Thyroid gland (tissue), 4 donors: ENCODE measurements around the gene MED16. TPM values are rescaled to one million over a fixed set of nuclear protein-coding genes. Genes with fewer than 3 reads are reported as not detected.
A peak's percentile ranks its signal among the peaks of the same experiment; 100 is the strongest.

Source experiments
- DNase-seq, 2 donors: peaks; one replicate each; pipeline ENCODE4 v3.0.0-alpha.2; 2019
- H3K27ac ChIP-seq, 3 donors: fragments of 200-600 bp; sonication (generic); 1 replicate in 2 of 3; 2 replicates in 1 of 3; pipeline ENCODE4 v1.5.1; 2016 to 2019; ENCODE audit warnings: mild to moderate bottlenecking in 1 of 3, moderate library complexity in 1 of 3
- H3K27me3 ChIP-seq: fragments of 200-600 bp; sonication (generic); one replicate; pipeline ENCODE4 v1.5.1; 2019
- H3K36me3 ChIP-seq, 2 donors: fragments of 200-600 bp; sonication (generic); one replicate each; pipeline ENCODE4 v1.5.1; 2016 to 2019
- H3K4me1 ChIP-seq, 2 donors: fragments of 200-600 bp; sonication (generic); one replicate each; pipeline ENCODE4 v1.5.1; 2017 to 2019
- H3K4me3 ChIP-seq, 3 donors: fragments of 200-600 bp; sonication (generic); replicated peaks in 1 of 3; 1 replicate in 2 of 3; 2 replicates in 1 of 3; pipeline ENCODE4 v1.5.1; 2016; ENCODE audit warnings: mild to moderate bottlenecking in 1 of 3
- H3K9me3 ChIP-seq: fragments of 200-600 bp; sonication (generic); one replicate; pipeline ENCODE4 v1.5.1; 2017
- POLR2A ChIP-seq, 2 donors: fragments of 450-650 bp; IDR thresholded peaks; one replicate each; pipeline ENCODE4 v1.6.1; 2017; ENCODE audit warnings: antibody characterized with exemption in 2 of 2, mild to moderate bottlenecking in 2 of 2, moderate library complexity in 1 of 2
- whole genome bisulfite sequencing, 2 donors: methylation state at CpG; one replicate each; pipeline ENCODE4 v1.1.5; 2017; 5-methylcytosine and 5-hydroxymethylcytosine counted together
- intact Hi-C: fragments of 100-400 bp; cut with DNase I; formaldehyde crosslinking; loops from one replicate; pipeline ENCODE4 v1.15.1; 2023
- total RNA-seq, 4 donors: library from RNA; depleted of rRNA; stranded (reverse); fragments of >200 nt; gene quantifications; one replicate each; pipeline ENCODE4 v1.2.3, GENCODE V29; 2016
- TF ChIP-seq, protein P1 (sequence below), 6 experiments: fragments of 200-600 bp in 3 of 6; fragments of 450-650 bp in 3 of 6; sonication (generic) in 3 of 6; IDR thresholded peaks; one replicate each; pipeline ENCODE4 v1.5.1; 2016 to 2019; ENCODE audit warnings: antibody characterized with exemption in 6 of 6, mild to moderate bottlenecking in 2 of 6, inconsistent platforms in 1 of 6, moderate library complexity in 1 of 6

MED16 gene
- total RNA-seq, 4 donors from 2014 or later, result 33.2 to 66.5 (median 54.3) TPM

DNA sequence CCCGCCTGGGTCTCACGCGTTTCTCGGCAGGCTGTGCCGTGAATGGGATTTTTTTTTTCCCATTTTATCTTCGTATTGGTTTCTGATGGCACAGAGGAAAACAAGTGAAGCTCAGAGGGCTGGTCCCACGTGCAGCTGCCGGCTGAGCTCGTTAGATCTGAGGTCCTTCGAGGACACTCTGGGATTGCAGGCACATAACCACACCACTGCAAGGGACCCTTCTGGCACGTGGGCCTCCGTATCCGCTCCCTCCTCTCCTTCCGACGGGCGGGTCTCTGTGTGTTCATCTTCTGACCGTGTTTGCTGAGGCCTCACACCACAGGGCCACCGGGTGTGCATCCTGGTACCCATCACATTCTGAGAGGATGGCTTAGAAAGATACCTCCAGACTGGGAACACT lies 16.9 kb downstream of the MED16 start:
- no peak overlapping the region for H3K4me3 ChIP-seq
- DNase-seq, result no peak
- no peak for TF ChIP-seq POLR2A (IDR thresholded peaks at IDR 0.05)
- TF ChIP-seq, protein P1, sequence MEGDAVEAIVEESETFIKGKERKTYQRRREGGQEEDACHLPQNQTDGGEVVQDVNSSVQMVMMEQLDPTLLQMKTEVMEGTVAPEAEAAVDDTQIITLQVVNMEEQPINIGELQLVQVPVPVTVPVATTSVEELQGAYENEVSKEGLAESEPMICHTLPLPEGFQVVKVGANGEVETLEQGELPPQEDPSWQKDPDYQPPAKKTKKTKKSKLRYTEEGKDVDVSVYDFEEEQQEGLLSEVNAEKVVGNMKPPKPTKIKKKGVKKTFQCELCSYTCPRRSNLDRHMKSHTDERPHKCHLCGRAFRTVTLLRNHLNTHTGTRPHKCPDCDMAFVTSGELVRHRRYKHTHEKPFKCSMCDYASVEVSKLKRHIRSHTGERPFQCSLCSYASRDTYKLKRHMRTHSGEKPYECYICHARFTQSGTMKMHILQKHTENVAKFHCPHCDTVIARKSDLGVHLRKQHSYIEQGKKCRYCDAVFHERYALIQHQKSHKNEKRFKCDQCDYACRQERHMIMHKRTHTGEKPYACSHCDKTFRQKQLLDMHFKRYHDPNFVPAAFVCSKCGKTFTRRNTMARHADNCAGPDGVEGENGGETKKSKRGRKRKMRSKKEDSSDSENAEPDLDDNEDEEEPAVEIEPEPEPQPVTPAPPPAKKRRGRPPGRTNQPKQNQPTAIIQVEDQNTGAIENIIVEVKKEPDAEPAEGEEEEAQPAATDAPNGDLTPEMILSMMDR (IDR thresholded peaks at IDR 0.05), result no peak
- 86 to 90% methylated on average over 17 to 18 of the region's 18 CpGs for WGBS, 2 donors
- no peak overlapping the region for H3K27ac ChIP-seq
- no peaks in the 10 kb centered on the region for H3K27me3 ChIP-seq
- H3K9me3 ChIP-seq, result no peaks in the 10 kb centered on the region
- intact Hi-C loops, result no loop called here
- H3K4me1 ChIP-seq, result no peaks in the 10 kb centered on the region
- peaks cover 29 to 35% of the 10 kb centered on the region in 2 donors for H3K36me3 ChIP-seq

- Histone ChIP-seq H3K9me3 (no peaks in the 10 kb centered on the region), H3K27ac (no peak overlapping the region), H3K27me3 (no peaks in the 10 kb centered on the region), H3K4me1 (no peaks in the 10 kb centered on the region), H3K36me3 (peaks cover 34% of the 10 kb centered on the region in 2 donors), H3K4me3 (no peak overlapping the region)
- WGBS, 2 donors, result 90 to 95% methylated on average over 23 to 27 of the region's 28 CpGs
- intact Hi-C loops, result no loop called here
- DNase-seq, result no peak
- TF ChIP-seq POLR2A (IDR thresholded peaks at IDR 0.05), result no peak
- TF ChIP-seq, protein P1 (IDR thresholded peaks at IDR 0.05), result no peak
These were observed 17.6 kb downstream of the MED16 start for GRCh38 chr19:875265-875879.

DNA sequence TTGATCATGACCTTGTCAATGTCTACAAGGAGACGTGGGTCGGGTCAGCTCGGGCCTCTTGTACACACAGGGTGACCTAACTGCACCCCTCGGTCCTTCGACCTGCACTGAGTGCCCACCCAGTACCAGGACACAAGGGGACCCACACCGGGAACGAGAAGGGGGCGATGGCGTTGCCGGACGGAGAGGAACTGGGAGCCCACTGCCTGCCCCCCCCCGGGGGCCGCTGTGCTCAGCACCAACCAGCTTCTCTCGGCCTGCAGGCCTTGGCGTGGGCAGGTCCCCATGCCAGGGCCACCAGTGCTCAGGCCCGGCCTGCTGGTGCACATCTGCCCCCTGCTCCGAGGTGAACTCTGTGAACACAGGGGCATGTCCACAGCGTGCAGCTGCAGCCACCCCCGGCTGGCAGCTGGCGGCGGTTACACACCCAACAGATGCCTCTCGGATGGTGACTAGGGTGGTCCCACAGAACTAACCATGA lies 19.4 kb downstream of the MED16 start:
- no peak overlapping the region for H3K27ac ChIP-seq
- H3K27me3 ChIP-seq, result no peaks in the 10 kb centered on the region
- peaks cover 0 to 4% of the 10 kb centered on the region in 2 donors for H3K4me1 ChIP-seq
- WGBS, 2 donors, result 93 to 94% methylated on average over 3 to 17 of the region's 22 CpGs
- intact Hi-C loops, result no loop called here
- H3K9me3 ChIP-seq, result no peaks in the 10 kb centered on the region
- H3K4me3 ChIP-seq, result no peak overlapping the region
- DNase-seq, result no peak
- H3K36me3 ChIP-seq, result peaks cover 24 to 26% of the 10 kb centered on the region in 2 donors
- no peak for TF ChIP-seq POLR2A (IDR thresholded peaks at IDR 0.05)
- TF ChIP-seq, protein P1 (IDR thresholded peaks at IDR 0.05), result no peak

GRCh38 chr19:873084-873483 lies 19.9 kb downstream of the MED16 start:
- 100% methylated on average over 3 to 4 of the region's 13 CpGs for WGBS, 2 donors
- peak in 1 of 2 donors; percentile 26 for DNase-seq
- Histone ChIP-seq H3K4me3 (no peak overlapping the region), H3K9me3 (no peaks in the 10 kb centered on the region), H3K27me3 (no peaks in the 10 kb centered on the region), H3K4me1 (peaks cover 0 to 4% of the 10 kb centered on the region in 2 donors), H3K27ac (no peak overlapping the region), H3K36me3 (peaks cover 26% of the 10 kb centered on the region in 2 donors)
- TF ChIP-seq POLR2A (IDR thresholded peaks at IDR 0.05), result no peak
- TF ChIP-seq, protein P1 (IDR thresholded peaks at IDR 0.05), result no peak
- intact Hi-C loops, result no loop called here

- Histone ChIP-seq H3K9me3 (no peaks in the 10 kb centered on the region), H3K4me1 (peaks cover 0 to 4% of the 10 kb centered on the region in 2 donors), H3K27ac (no peak overlapping the region), H3K36me3 (peaks cover 26 to 32% of the 10 kb centered on the region in 2 donors), H3K27me3 (no peaks in the 10 kb centered on the region), H3K4me3 (no peak overlapping the region)
- no peak for TF ChIP-seq POLR2A (IDR thresholded peaks at IDR 0.05)
- TF ChIP-seq, protein P1 (IDR thresholded peaks at IDR 0.05), result no peak
- intact Hi-C loops, result no loop called here
- 81 to 91% methylated on average over 17 to 26 of the region's 27 CpGs for WGBS, 2 donors
- DNase-seq, result no peak
These were observed 20.6 kb downstream of the MED16 start for GRCh38 chr19:872266-872951.
